ENCODE data around the gene TBC1D16.
A peak's percentile ranks its signal among the peaks of the same experiment; 100 is the strongest.

The TBC1D16 gene

GRCh38 chr17:80003969-80004368, 31.7 kb downstream of the TBC1D16 start:
- Histone ChIP-seq H3K9me3 (ENCODE audit: control extremely low read depth in 1 of 5, control insufficient read depth in 4 of 5, insufficient read depth in 2 of 5, low read depth in 1 of 5, low read length in 4 of 5) (no peaks in the 10 kb centered on the region), H3K4me3 (ENCODE audit: control insufficient read depth in 1 of 7, extremely low read depth in 1 of 7, insufficient read depth in 4 of 7, low read depth in 2 of 7, low read length in 6 of 7) (no peak overlapping the region), H3K27ac (ENCODE audit: insufficient read depth in 1 of 2, low read depth in 1 of 2, low read length in 2 of 2, poor library complexity in 1 of 2, severe bottlenecking in 2 of 2) (no peak overlapping the region), H3K36me3 (ENCODE audit: control insufficient read depth in 4 of 4, insufficient read depth in 4 of 4, low read length in 3 of 4) (peaks cover 0 to 6% (median 1%) of the 10 kb centered on the region in 4 experiments), H3K4me1 (ENCODE audit: control extremely low read depth in 1 of 4, control insufficient read depth in 4 of 4, insufficient read depth in 4 of 4, low read length in 3 of 4) (peaks cover 0 to 8% (median 1%) of the 10 kb centered on the region in 4 experiments), H3K27me3 (replicated peaks in 2 of 5; ENCODE audit: control insufficient read depth in 4 of 5, insufficient read depth in 5 of 5, low read length in 4 of 5) (no peaks in the 10 kb centered on the region)
- ChIA-PET CTCF (interaction anchor here (1.2 to 8.7 kb wide), 4 partner anchors 10 to 84 kb away, joined by 3 to 64 read pairs (median 10); no protein-coding TSS in a partner anchor), POLR2A (no interaction called here)
- WGBS (ENCODE audit: insufficient coverage): 97% methylated on average over 9 of the region's 15 CpGs
- no peak for DNase-seq

- Histone ChIP-seq H3K27ac (ENCODE audit: insufficient read depth in 1 of 2, low read depth in 1 of 2, low read length in 2 of 2, poor library complexity in 1 of 2, severe bottlenecking in 2 of 2) (no peak overlapping the region), H3K9me3 (ENCODE audit: control extremely low read depth in 1 of 5, control insufficient read depth in 4 of 5, insufficient read depth in 2 of 5, low read depth in 1 of 5, low read length in 4 of 5) (no peaks in the 10 kb centered on the region), H3K4me1 (ENCODE audit: control extremely low read depth in 1 of 4, control insufficient read depth in 4 of 4, insufficient read depth in 4 of 4, low read length in 3 of 4) (peaks cover 0 to 8% (median 5%) of the 10 kb centered on the region in 4 experiments), H3K27me3 (replicated peaks in 2 of 5; ENCODE audit: control insufficient read depth in 4 of 5, insufficient read depth in 5 of 5, low read length in 4 of 5) (no peaks in the 10 kb centered on the region), H3K4me3 (ENCODE audit: control insufficient read depth in 1 of 7, extremely low read depth in 1 of 7, insufficient read depth in 4 of 7, low read depth in 2 of 7, low read length in 6 of 7) (no peak overlapping the region), H3K36me3 (ENCODE audit: control insufficient read depth in 4 of 4, insufficient read depth in 4 of 4, low read length in 3 of 4) (peaks cover 0 to 6% (median 1%) of the 10 kb centered on the region in 4 experiments)
- DNase-seq: no peak
- POLR2A ChIA-PET: no interaction called here
- 98% methylated on average over 25 of the region's 30 CpGs for whole genome bisulfite sequencing (ENCODE audit: insufficient coverage)
- CTCF ChIA-PET: interaction anchor here (1.2 to 3.3 kb wide), 2 partner anchors 9 to 85 kb away, joined by 3 to 16 read pairs; no protein-coding TSS in a partner anchor
These were observed 32.8 kb downstream of the TBC1D16 start for GRCh38 chr17:80002690-80003490.

- CTCF ChIA-PET: no interaction called here
- Histone ChIP-seq H3K36me3 (ENCODE audit: control insufficient read depth in 4 of 4, insufficient read depth in 4 of 4, low read length in 3 of 4) (peaks cover 0 to 6% (median 1%) of the 10 kb centered on the region in 4 experiments), H3K4me1 (ENCODE audit: control extremely low read depth in 1 of 4, control insufficient read depth in 4 of 4, insufficient read depth in 4 of 4, low read length in 3 of 4) (peaks cover 5 to 16% (median 12%) of the 10 kb centered on the region in 4 experiments), H3K4me3 (ENCODE audit: control insufficient read depth in 1 of 7, extremely low read depth in 1 of 7, insufficient read depth in 4 of 7, low read depth in 2 of 7, low read length in 6 of 7) (no peak overlapping the region), H3K9me3 (ENCODE audit: control extremely low read depth in 1 of 5, control insufficient read depth in 4 of 5, insufficient read depth in 2 of 5, low read depth in 1 of 5, low read length in 4 of 5) (no peaks in the 10 kb centered on the region), H3K27me3 (replicated peaks in 2 of 5; ENCODE audit: control insufficient read depth in 4 of 5, insufficient read depth in 5 of 5, low read length in 4 of 5) (no peaks in the 10 kb centered on the region), H3K27ac (ENCODE audit: insufficient read depth in 1 of 2, low read depth in 1 of 2, low read length in 2 of 2, poor library complexity in 1 of 2, severe bottlenecking in 2 of 2) (no peak overlapping the region)
- POLR2A ChIA-PET: no interaction called here
- 95% methylated on average over 24 of the region's 26 CpGs for WGBS (ENCODE audit: insufficient coverage)
- DNase-seq: no peak
These were observed 33.5 kb downstream of the TBC1D16 start for GRCh38 chr17:80002070-80002641.

- ChIA-PET POLR2A (no interaction called here), CTCF (interaction anchor here (4.2 kb wide), 1 partner anchor 8 kb away, joined by 37 read pairs; no protein-coding TSS in a partner anchor)
- H3K27me3 ChIP-seq (replicated peaks in 2 of 5; ENCODE audit: control insufficient read depth in 4 of 5, insufficient read depth in 5 of 5, low read length in 4 of 5): no peaks in the 10 kb centered on the region
- peaks cover 0 to 6% (median 1%) of the 10 kb centered on the region in 4 experiments for H3K36me3 ChIP-seq (ENCODE audit: control insufficient read depth in 4 of 4, insufficient read depth in 4 of 4, low read length in 3 of 4)
- peaks cover 6 to 25% (median 20%) of the 10 kb centered on the region in 4 experiments for H3K4me1 ChIP-seq (ENCODE audit: control extremely low read depth in 1 of 4, control insufficient read depth in 4 of 4, insufficient read depth in 4 of 4, low read length in 3 of 4)
- H3K27ac ChIP-seq (ENCODE audit: insufficient read depth in 1 of 2, low read depth in 1 of 2, low read length in 2 of 2, poor library complexity in 1 of 2, severe bottlenecking in 2 of 2): no peak overlapping the region
- WGBS (ENCODE audit: insufficient coverage): 95% methylated on average over 17 of the region's 29 CpGs
- no peaks in the 10 kb centered on the region for H3K9me3 ChIP-seq (ENCODE audit: control extremely low read depth in 1 of 5, control insufficient read depth in 4 of 5, insufficient read depth in 2 of 5, low read depth in 1 of 5, low read length in 4 of 5)
- no peak for DNase-seq
- no peak overlapping the region for H3K4me3 ChIP-seq (ENCODE audit: control insufficient read depth in 1 of 7, extremely low read depth in 1 of 7, insufficient read depth in 4 of 7, low read depth in 2 of 7, low read length in 6 of 7)
These were observed 34.5 kb downstream of the TBC1D16 start for GRCh38 chr17:80000981-80001775.

GRCh38 chr17:80000136-80000535, 35.5 kb downstream of the TBC1D16 start:
- H3K4me1 ChIP-seq (ENCODE audit: control extremely low read depth in 1 of 4, control insufficient read depth in 4 of 4, insufficient read depth in 4 of 4, low read length in 3 of 4): peaks cover 12 to 27% (median 18%) of the 10 kb centered on the region in 4 experiments
- ChIA-PET CTCF (interaction anchor here (0.6 to 4.2 kb wide), 2 partner anchors 9 to 54 kb away, joined by 3 to 37 read pairs; no protein-coding TSS in a partner anchor), POLR2A (no interaction called here)
- no peak for DNase-seq
- H3K4me3 ChIP-seq (ENCODE audit: control insufficient read depth in 1 of 7, extremely low read depth in 1 of 7, insufficient read depth in 4 of 7, low read depth in 2 of 7, low read length in 6 of 7): no peak overlapping the region
- WGBS (ENCODE audit: insufficient coverage): 99% methylated on average over 7 of the region's 7 CpGs
- H3K27ac ChIP-seq (ENCODE audit: insufficient read depth in 1 of 2, low read depth in 1 of 2, low read length in 2 of 2, poor library complexity in 1 of 2, severe bottlenecking in 2 of 2): no peak overlapping the region
- peaks cover 0 to 6% (median under 1%) of the 10 kb centered on the region in 4 experiments for H3K36me3 ChIP-seq (ENCODE audit: control insufficient read depth in 4 of 4, insufficient read depth in 4 of 4, low read length in 3 of 4)
- H3K9me3 ChIP-seq (ENCODE audit: control extremely low read depth in 1 of 5, control insufficient read depth in 4 of 5, insufficient read depth in 2 of 5, low read depth in 1 of 5, low read length in 4 of 5): no peaks in the 10 kb centered on the region
- no peaks in the 10 kb centered on the region for H3K27me3 ChIP-seq (replicated peaks in 2 of 5; ENCODE audit: control insufficient read depth in 4 of 5, insufficient read depth in 5 of 5, low read length in 4 of 5)

- Histone ChIP-seq H3K27me3 (replicated peaks in 2 of 5; ENCODE audit: control insufficient read depth in 4 of 5, insufficient read depth in 5 of 5, low read length in 4 of 5) (no peaks in the 10 kb centered on the region), H3K9me3 (ENCODE audit: control extremely low read depth in 1 of 5, control insufficient read depth in 4 of 5, insufficient read depth in 2 of 5, low read depth in 1 of 5, low read length in 4 of 5) (no peaks in the 10 kb centered on the region), H3K4me3 (ENCODE audit: control insufficient read depth in 1 of 7, extremely low read depth in 1 of 7, insufficient read depth in 4 of 7, low read depth in 2 of 7, low read length in 6 of 7) (peak overlapping the region in 6 of 7 experiments; percentile 12 to 68 (median 30)), H3K4me1 (ENCODE audit: control extremely low read depth in 1 of 4, control insufficient read depth in 4 of 4, insufficient read depth in 4 of 4, low read length in 3 of 4) (peaks cover 19 to 48% (median 36%) of the 10 kb centered on the region in 4 experiments), H3K36me3 (ENCODE audit: control insufficient read depth in 4 of 4, insufficient read depth in 4 of 4, low read length in 3 of 4) (peaks cover 0 to 2% (median 0%) of the 10 kb centered on the region in 4 experiments), H3K27ac (ENCODE audit: insufficient read depth in 1 of 2, low read depth in 1 of 2, low read length in 2 of 2, poor library complexity in 1 of 2, severe bottlenecking in 2 of 2) (peak overlapping the region in 1 of 2 experiments; percentile 55)
- ChIA-PET POLR2A (no interaction called here), CTCF (interaction anchor here (0.8 to 0.9 kb wide), 2 partner anchors 8 to 13 kb away, joined by 3 read pairs; no protein-coding TSS in a partner anchor)
- DNase-seq: peak; percentile 91 to 99 (median 98)
- WGBS (ENCODE audit: insufficient coverage): 1% methylated on average over 9 of the region's 15 CpGs
These were observed 38.5 kb downstream of the TBC1D16 start for GRCh38 chr17:79997011-79997660.
